ENCODE results near the gene FBXO34.

Gene FBXO34

DNA sequence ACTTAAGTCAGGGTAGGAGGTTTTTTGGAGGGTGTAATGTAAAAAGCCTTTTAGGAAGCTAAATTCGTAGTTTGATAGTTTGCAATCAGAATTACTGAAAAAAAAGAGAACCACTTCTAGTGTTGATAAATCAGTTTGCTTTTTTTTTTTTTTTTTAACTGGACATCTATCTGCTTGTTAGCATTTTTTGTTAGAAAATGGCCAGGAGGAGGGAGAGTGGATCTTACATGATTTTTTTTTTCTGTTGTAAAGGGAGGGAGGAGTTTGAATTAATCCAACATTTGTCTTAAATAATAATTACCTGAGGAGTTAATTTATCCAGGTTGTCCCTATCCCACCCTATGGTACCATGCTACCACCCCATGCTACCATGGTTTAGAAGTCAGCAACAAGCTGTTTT, 1.2 kb downstream of the FBXO34 start:
- DNase-seq (ENCODE audit: low spot score): no peak
- TF ChIP-seq, protein P1, sequence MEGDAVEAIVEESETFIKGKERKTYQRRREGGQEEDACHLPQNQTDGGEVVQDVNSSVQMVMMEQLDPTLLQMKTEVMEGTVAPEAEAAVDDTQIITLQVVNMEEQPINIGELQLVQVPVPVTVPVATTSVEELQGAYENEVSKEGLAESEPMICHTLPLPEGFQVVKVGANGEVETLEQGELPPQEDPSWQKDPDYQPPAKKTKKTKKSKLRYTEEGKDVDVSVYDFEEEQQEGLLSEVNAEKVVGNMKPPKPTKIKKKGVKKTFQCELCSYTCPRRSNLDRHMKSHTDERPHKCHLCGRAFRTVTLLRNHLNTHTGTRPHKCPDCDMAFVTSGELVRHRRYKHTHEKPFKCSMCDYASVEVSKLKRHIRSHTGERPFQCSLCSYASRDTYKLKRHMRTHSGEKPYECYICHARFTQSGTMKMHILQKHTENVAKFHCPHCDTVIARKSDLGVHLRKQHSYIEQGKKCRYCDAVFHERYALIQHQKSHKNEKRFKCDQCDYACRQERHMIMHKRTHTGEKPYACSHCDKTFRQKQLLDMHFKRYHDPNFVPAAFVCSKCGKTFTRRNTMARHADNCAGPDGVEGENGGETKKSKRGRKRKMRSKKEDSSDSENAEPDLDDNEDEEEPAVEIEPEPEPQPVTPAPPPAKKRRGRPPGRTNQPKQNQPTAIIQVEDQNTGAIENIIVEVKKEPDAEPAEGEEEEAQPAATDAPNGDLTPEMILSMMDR (IDR thresholded peaks at IDR 0.05; ENCODE audit: extremely low read depth, missing control alignments): no peak

DNA sequence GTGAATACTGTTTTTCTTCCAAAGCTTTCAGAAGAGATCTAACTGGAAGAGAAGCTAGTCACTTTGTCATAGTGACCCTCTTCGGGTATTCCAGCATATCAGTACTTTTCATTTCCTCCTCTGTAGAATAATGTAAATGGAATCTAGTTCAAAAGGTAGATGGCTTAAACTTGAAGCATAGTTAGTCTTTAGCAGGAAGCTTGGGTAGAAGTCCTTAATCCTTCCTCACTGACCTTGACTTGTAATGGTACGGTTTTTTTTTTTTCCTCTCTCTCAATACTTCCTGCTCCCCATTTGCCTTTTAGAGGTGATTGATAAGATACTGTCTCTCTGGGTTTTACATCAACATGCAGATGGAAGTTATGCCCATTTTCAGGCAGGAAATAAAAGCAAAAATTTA, 1.7 kb downstream of the FBXO34 start:
- DNase-seq (ENCODE audit: low spot score): no peak
- TF ChIP-seq, protein P1 (IDR thresholded peaks at IDR 0.05; ENCODE audit: extremely low read depth, missing control alignments): no peak

DNA sequence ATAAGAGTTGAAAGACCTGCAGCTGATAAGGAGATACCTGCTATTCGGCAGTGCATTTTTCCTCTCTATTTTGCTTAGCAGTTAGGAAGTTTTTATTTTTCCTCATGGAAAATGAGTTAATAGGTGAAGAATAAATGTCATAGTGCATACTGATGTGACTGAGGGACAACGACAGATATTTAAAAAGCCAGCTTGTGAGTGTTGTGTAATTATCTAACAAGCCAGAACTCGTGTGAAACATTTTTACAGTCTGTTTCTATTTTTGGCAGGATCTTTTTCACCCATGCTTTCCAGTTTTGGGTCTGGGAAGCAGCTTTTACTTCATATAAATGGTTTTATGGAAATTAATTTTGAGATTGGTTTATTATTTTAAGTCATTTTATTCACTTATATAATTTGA, 2.9 kb downstream of the FBXO34 start:
- DNase-seq (ENCODE audit: low spot score): no peak
- TF ChIP-seq, protein P1 (IDR thresholded peaks at IDR 0.05; ENCODE audit: extremely low read depth, missing control alignments): no peak

DNA sequence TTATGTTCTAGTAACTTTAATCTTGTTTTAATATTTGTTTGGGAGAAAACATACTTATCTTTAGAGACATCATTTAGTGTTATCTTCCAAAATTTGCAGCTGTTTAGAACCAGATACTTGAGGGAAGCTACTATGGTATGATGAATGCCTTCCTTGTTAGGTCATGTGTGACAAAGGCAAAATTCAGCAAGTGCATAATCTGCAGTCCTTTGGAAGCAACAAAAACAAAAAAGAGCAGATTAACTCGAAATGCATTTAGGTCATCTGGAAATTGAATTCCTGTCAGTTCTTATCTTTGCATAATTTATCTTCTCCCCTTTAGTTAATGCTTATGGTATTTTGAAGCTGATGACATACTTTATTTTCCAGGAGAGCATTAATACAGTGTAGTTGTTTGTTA, 3.5 kb downstream of the FBXO34 start:
- TF ChIP-seq, protein P1 (IDR thresholded peaks at IDR 0.05; ENCODE audit: extremely low read depth, missing control alignments): no peak
- DNase-seq (ENCODE audit: low spot score): no peak

DNA sequence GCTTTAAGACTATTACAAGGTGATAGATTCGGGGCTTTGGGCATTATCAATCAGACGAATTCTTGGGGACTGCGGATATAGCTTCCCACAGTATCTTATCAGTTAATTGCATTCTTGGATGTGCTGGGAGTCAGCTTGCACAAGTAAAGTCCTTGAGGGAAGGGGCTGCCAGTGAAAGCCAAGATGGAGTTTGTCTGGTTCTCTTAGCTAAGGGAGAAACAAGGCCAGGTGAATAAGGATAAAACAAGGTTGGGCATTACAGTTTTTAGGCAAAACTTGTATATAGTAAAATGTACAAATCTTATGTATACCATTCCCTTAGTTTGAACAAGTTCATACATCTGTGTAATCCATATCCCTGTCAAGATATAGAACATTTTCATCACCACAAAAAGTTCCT, 5.5 kb downstream of the FBXO34 start:
- TF ChIP-seq, protein P1 (IDR thresholded peaks at IDR 0.05; ENCODE audit: extremely low read depth, missing control alignments): no peak
- DNase-seq (ENCODE audit: low spot score): no peak

DNA sequence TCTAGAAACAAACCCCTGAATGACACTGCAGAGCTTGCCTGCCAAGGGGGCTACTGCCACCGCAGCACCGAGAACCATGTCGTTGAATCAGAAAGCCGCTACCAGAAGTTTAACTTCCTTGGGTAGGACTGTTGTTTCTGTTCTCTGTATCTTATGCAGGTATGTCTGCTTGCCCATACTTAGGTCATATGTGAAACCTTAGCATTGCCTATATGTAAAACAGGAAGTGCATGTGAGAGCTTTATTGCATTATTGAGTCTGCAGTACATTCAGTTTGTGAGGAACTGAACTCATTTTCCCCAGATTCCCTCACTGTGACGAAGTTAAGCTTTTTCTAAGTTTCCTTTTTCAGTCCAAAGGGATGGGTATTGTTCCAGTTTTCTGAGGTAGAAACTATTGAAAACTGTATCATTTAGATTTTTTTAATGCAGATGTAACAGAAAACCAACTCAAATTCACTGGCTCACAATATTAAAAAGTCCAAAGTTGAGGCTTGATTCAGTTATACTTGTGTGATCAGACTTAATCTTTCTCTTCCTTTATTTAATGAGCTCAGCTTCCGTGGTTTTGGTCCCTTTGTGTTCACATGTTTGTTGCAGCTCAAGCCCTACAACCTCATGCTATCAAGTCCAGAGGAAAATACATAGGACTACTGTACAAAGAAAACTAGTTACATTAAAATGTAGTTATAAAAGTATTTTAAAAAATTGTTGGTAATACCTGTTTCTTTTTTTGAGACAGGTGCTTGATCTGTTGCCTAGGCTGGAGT, 6.9 kb downstream of the FBXO34 start:
- TF ChIP-seq, protein P1 (IDR thresholded peaks at IDR 0.05; ENCODE audit: extremely low read depth, missing control alignments): no peak
- peak; percentile 61 for DNase-seq (ENCODE audit: low spot score)

DNA sequence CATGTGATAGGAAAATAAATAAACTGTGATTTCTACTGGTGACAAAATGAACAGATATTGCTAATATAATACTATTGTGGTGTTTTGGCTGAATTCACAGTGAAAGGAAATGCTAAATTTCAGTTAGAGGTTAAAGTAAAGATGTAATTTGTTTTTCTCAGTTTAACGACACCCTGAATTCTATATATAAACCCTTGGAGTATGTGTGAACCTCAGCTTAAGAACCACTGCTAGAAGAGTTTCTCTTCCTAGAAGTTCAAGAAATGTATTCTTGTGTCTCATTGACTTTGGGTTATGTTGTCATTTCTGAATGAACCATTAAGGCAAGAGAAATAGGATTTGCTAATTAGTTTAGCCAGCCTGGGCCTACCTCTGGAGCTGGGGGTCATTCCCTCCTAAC, 8.2 kb downstream of the FBXO34 start:
- TF ChIP-seq, protein P1 (IDR thresholded peaks at IDR 0.05; ENCODE audit: extremely low read depth, missing control alignments): no peak
- DNase-seq (ENCODE audit: low spot score): peak; percentile 49

Measured in GM20000 (cell line).